ENCODE measurements around the gene DMBX1.

- TF ChIP-seq POLR2A (IDR thresholded peaks at IDR 0.05; ENCODE audit: low read length) = no peak
- TF ChIP-seq GATA1 (IDR thresholded peaks at IDR 0.05; ENCODE audit: low read depth, low read length) = no peak
Measured at GRCh38 chr1:46525253-46525983, 35.8 kb downstream of the DMBX1 start.
